Endothelial cell of coronary artery (primary cell): Measurements from ENCODE around the gene CBLC. TPM values are rescaled to one million over a fixed set of nuclear protein-coding genes. Genes with fewer than 3 reads are reported as not detected.

Experiments
- total RNA-seq: library from RNA; depleted of rRNA; stranded (reverse); fragments of >200 nt; gene quantifications from 2 replicates; pipeline ENCODE4 v1.2.3, GENCODE V29; 2014

Gene CBLC
- total RNA-seq, result not detected in 2 replicates

GRCh38 chr19:44777715-44778347, at the start of gene CBLC:
Gene CBLC, plus strand, starts transcription at chr19:44777890. Its CDS starts 42 bp downstream, at chr19:44777932.

GRCh38 chr19:44748426-44749254, 29.1 kb upstream of the CBLC start, which contains the start of gene BCL3:
Gene BCL3, plus strand, starts transcription at chr19:44748708. Its CDS starts 83 bp downstream, at chr19:44748791.

GRCh38 chr19:44808463-44809371, 31.0 kb downstream of the CBLC start, which contains the start of gene BCAM:
Gene BCAM, plus strand, starts transcription at chr19:44809103. Its CDS starts 22 bp downstream, at chr19:44809125.

GRCh38 chr19:44845612-44846454, 68.1 kb downstream of the CBLC start, which contains the start of gene NECTIN2:
Gene NECTIN2, plus strand, starts transcription at chr19:44846297. Its CDS starts 229 bp downstream, at chr19:44846526.

Other genes with a start within 250 kb of the CBLC start
- gene CEACAM20, start 248.2 kb upstream of the CBLC start, total RNA-seq, result 0.09 TPM in 1 of 2 replicates, not detected in the other
- 0.27 and 0.28 TPM in 2 replicates for gene IGSF23, start 164.3 kb upstream of the CBLC start, total RNA-seq
- 113 and 246 TPM in 2 replicates for gene PVR, start 134.0 kb upstream of the CBLC start, total RNA-seq
- 1.3 and 1.5 TPM in 2 replicates for gene CEACAM19, start 106.4 kb upstream of the CBLC start, total RNA-seq
- 0.09 TPM in 1 of 2 replicates, not detected in the other for gene CEACAM16, start 78.7 kb upstream of the CBLC start, total RNA-seq
- 2.2 and 7.0 TPM in 2 replicates for gene BCL3, start 29.2 kb upstream of the CBLC start, total RNA-seq
- gene BCAM, start 31.2 kb downstream of the CBLC start, total RNA-seq, result 15.7 and 21.9 TPM in 2 replicates
- gene NECTIN2, start 68.4 kb downstream of the CBLC start, total RNA-seq, result 90.7 and 110 TPM in 2 replicates
- gene TOMM40, start 113.4 kb downstream of the CBLC start, total RNA-seq, result 44.8 and 73.0 TPM in 2 replicates
- 0.28 and 0.81 TPM in 2 replicates for gene APOE, start 127.9 kb downstream of the CBLC start, total RNA-seq
- 0.28 and 0.72 TPM in 2 replicates for gene APOC1, start 136.7 kb downstream of the CBLC start, total RNA-seq
- not detected in 2 replicates for gene APOC4, start 164.3 kb downstream of the CBLC start, total RNA-seq
- gene APOC2, start 168.2 kb downstream of the CBLC start, total RNA-seq, result not detected in 2 replicates
- 31.9 and 40.3 TPM in 2 replicates for gene CLPTM1, start 177.5 kb downstream of the CBLC start, total RNA-seq
- gene RELB, start 223.6 kb downstream of the CBLC start, total RNA-seq, result 7.1 and 10.7 TPM in 2 replicates